PC-9 (cell line): ENCODE results near the gene CFAP77. TPM values are rescaled to one million over a fixed set of nuclear protein-coding genes. Genes with fewer than 3 reads are reported as not detected.

Experiments
- BruUV-seq: library from RNA; stranded (reverse); fragments of 400-500 nt; replicated peaks from 2 replicates; lab custom pipeline; 2021; lab: Mats Ljungman, UMichigan
- CTCF ChIA-PET: fragments of 300-600 bp; sonication (Branson Sonifier 250); formaldehyde crosslinking; loops from one replicate; lab custom pipeline; 2022; ENCODE audit warnings: antibody characterized with exemption; lab: Charles Lee
- POLR2A ChIA-PET: fragments of 300-600 bp; sonication (Branson Sonifier 250); formaldehyde crosslinking; loops from one replicate; lab custom pipeline; 2022; ENCODE audit warnings: antibody characterized with exemption; ENCODE audit not compliant: unreplicated experiment; lab: Charles Lee
- DNase-seq, 2 experiments: peaks; one replicate each; pipeline versions ENCODE4 v3.0.0 to v3.0.0-alpha.2; 2015 to 2022; ENCODE audit warnings: mixed read lengths in 1 of 2
- H2AFZ ChIP-seq: fragments of 200-600 bp; sonication (generic); 2 replicates; pipeline ENCODE4 v1.8.1; 2017; ENCODE audit warnings: antibody characterized with exemption
- H3F3A ChIP-seq: fragments of 200-600 bp; sonication (generic); 2 replicates; pipeline ENCODE4 v1.8.1; 2017; ENCODE audit warnings: antibody characterized with exemption, mild to moderate bottlenecking, low read depth; ENCODE audit not compliant: insufficient read depth
- H3K27ac ChIP-seq: fragments of 200-600 bp; sonication (generic); 2 replicates; pipeline ENCODE4 v1.6.1; 2016; ENCODE audit warnings: mixed run types
- H3K27me3 ChIP-seq: fragments of 200-600 bp; sonication (generic); 2 replicates; pipeline ENCODE4 v1.6.1; 2016; ENCODE audit warnings: low read depth, mixed run types; ENCODE audit not compliant: insufficient read depth
- H3K36me3 ChIP-seq: fragments of 200-600 bp; sonication (generic); 2 replicates; pipeline ENCODE4 v1.6.1; 2016; ENCODE audit warnings: low read depth, mixed run types
- H3K4me1 ChIP-seq: fragments of 200-600 bp; sonication (generic); replicated peaks from 2 replicates; pipeline ENCODE4 v1.6.1; 2016; ENCODE audit warnings: mixed run types; ENCODE audit not compliant: insufficient read depth
- H3K4me2 ChIP-seq: fragments of 200-600 bp; sonication (generic); 2 replicates; pipeline ENCODE4 v1.6.1; 2017; ENCODE audit warnings: mixed run types
- H3K4me3 ChIP-seq: fragments of 200-600 bp; sonication (generic); 2 replicates; pipeline ENCODE4 v1.6.1; 2016; ENCODE audit warnings: mixed run types
- H3K79me2 ChIP-seq: fragments of 200-600 bp; sonication (generic); 2 replicates; pipeline ENCODE4 v1.6.1; 2017; ENCODE audit warnings: low read depth, mixed run types
- H3K9me2 ChIP-seq: fragments of 200-600 bp; sonication (generic); 2 replicates; pipeline ENCODE4 v1.8.1; 2017; ENCODE audit warnings: mild to moderate bottlenecking; ENCODE audit not compliant: insufficient read depth
- H3K9me3 ChIP-seq: fragments of 200-600 bp; sonication (generic); 2 replicates; pipeline ENCODE4 v1.8.1; 2016; ENCODE audit warnings: low read depth; ENCODE audit not compliant: insufficient read depth
- H4K20me1 ChIP-seq: fragments of 200-600 bp; sonication (generic); 2 replicates; pipeline ENCODE4 v1.8.1; 2017; ENCODE audit not compliant: insufficient read depth
- EZH2 ChIP-seq: fragments of 200-600 bp; sonication (generic); IDR thresholded peaks from 2 replicates; pipeline ENCODE4 v1.8.0; 2017; ENCODE audit warnings: antibody characterized with exemption, low read depth
- intact Hi-C: fragments of 100-400 bp; cut with micrococcal nuclease; formaldehyde crosslinking; loops from one replicate; pipeline ENCODE4 v1.10.0; 2022; ENCODE audit not compliant: unreplicated experiment
- total RNA-seq: library from RNA; stranded (reverse); gene quantifications from 2 replicates; pipeline ENCODE4 v1.2.3, GENCODE V29; 2021
- TF ChIP-seq, protein P1 (sequence below): fragments of 200-600 bp; sonication (generic); conservative IDR thresholded peaks from 2 replicates; pipeline ENCODE4 v1.6.1; 2017; ENCODE audit warnings: mixed run types, antibody characterized with exemption, mild to moderate bottlenecking, moderate library complexity

CFAP77 gene
- total RNA-seq, 1 experiment from 2014 or later, result not detected

DNA sequence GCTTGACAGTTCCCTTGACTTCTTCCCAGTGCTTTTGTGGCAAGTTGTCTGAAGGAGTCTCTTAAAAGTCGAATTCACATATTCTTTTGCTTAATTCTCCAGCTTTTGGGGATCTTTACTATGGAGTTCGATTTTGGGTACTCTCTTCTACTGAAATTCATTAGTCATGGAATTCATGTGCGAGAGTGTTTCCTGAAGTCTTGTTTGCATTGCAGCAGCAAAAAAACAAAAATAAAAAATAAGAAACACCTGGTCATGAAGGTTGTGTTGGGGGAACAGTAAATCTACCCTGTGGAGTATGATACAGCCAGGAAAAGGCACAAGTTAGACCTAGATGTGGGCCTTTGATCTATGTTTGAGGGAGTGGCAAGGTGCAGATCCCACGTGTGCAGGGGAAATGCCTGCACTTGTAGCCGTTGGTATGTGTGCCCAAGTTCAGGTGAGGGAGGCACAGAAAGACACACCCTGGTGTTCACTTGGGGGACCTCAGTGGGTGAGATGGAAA lies 55.2 kb downstream of the CFAP77 start:
- no peaks in the 10 kb centered on the region for H4K20me1 ChIP-seq
- H3K36me3 ChIP-seq, result no peaks in the 10 kb centered on the region
- H3K9me2 ChIP-seq, result no peaks in the 10 kb centered on the region
- no peak overlapping the region for H3K4me3 ChIP-seq
- no peaks in the 10 kb centered on the region for H3K79me2 ChIP-seq
- CTCF ChIA-PET, result no interaction called here
- TF ChIP-seq, protein P1, sequence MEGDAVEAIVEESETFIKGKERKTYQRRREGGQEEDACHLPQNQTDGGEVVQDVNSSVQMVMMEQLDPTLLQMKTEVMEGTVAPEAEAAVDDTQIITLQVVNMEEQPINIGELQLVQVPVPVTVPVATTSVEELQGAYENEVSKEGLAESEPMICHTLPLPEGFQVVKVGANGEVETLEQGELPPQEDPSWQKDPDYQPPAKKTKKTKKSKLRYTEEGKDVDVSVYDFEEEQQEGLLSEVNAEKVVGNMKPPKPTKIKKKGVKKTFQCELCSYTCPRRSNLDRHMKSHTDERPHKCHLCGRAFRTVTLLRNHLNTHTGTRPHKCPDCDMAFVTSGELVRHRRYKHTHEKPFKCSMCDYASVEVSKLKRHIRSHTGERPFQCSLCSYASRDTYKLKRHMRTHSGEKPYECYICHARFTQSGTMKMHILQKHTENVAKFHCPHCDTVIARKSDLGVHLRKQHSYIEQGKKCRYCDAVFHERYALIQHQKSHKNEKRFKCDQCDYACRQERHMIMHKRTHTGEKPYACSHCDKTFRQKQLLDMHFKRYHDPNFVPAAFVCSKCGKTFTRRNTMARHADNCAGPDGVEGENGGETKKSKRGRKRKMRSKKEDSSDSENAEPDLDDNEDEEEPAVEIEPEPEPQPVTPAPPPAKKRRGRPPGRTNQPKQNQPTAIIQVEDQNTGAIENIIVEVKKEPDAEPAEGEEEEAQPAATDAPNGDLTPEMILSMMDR, result no peak
- no peak for TF ChIP-seq EZH2
- H3K4me1 ChIP-seq, result no peaks in the 10 kb centered on the region
- H3F3A ChIP-seq, result no peaks in the 10 kb centered on the region
- H3K4me2 ChIP-seq, result no peak overlapping the region
- H3K27ac ChIP-seq, result no peak overlapping the region
- H3K9me3 ChIP-seq, result no peaks in the 10 kb centered on the region
- H2AFZ ChIP-seq, result no peak overlapping the region
- peaks cover 99% of the 10 kb centered on the region for H3K27me3 ChIP-seq
- no peak for DNase-seq
- no TSS peak for BruUV-seq
- intact Hi-C loops, result no loop called here
- POLR2A ChIA-PET, result no interaction called here

DNA sequence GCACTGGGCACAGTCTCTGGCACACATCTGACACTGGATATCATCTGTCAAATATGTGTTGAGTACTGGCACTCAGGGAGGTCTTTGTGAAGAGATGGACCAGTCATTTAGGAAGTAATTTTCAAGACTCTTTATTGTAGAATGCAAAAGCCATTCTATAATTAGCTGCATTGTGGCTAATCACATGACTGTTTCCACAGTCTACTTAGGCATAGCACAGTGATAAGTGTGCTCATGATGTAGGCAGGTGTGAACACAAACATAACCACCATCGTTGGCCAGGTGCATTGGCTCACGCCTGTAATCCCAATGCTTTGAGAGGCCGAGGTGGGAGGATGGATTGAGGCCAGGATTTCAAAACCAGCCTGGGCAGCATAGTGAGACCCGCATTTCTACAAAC lies 62.2 kb downstream of the CFAP77 start:
- TF ChIP-seq, protein P1, result no peak
- TF ChIP-seq EZH2, result no peak
- intact Hi-C loops, result no loop called here
- peaks cover 100% of the 10 kb centered on the region for H3K27me3 ChIP-seq
- no peak overlapping the region for H3K27ac ChIP-seq
- no peak overlapping the region for H2AFZ ChIP-seq
- H3K4me1 ChIP-seq, result no peaks in the 10 kb centered on the region
- H3K4me2 ChIP-seq, result no peak overlapping the region
- H3F3A ChIP-seq, result no peaks in the 10 kb centered on the region
- no peaks in the 10 kb centered on the region for H3K9me3 ChIP-seq
- H4K20me1 ChIP-seq, result no peaks in the 10 kb centered on the region
- H3K4me3 ChIP-seq, result no peak overlapping the region
- no peaks in the 10 kb centered on the region for H3K9me2 ChIP-seq
- no peak for DNase-seq
- H3K79me2 ChIP-seq, result no peaks in the 10 kb centered on the region
- POLR2A ChIA-PET, result no interaction called here
- no peaks in the 10 kb centered on the region for H3K36me3 ChIP-seq
- no TSS peak for BruUV-seq
- CTCF ChIA-PET, result no interaction called here

DNA sequence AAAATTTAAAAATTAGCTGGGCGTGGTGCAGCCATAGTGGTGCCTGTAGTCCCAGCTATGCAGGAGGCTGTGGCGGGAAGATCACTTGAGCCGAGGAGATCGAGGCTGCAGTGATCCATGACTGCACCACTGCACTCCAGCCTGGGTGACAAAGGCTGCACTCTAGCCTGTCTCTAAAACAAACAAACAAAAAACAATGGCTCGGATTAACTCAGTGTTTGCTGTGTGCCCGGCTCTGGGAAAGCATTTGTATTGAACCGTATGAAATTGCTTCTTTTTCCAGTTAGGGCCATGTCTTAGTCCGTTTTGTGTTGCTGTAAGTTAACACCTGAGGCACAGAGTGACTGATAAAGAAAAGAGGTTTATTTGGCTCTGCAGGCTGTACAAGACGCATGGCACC lies 62.6 kb downstream of the CFAP77 start:
- no peaks in the 10 kb centered on the region for H3K36me3 ChIP-seq
- no TSS peak for BruUV-seq
- no peaks in the 10 kb centered on the region for H3K9me2 ChIP-seq
- H3K27me3 ChIP-seq, result peaks cover 100% of the 10 kb centered on the region
- no peak for DNase-seq
- no peak overlapping the region for H3K4me3 ChIP-seq
- H3K9me3 ChIP-seq, result no peaks in the 10 kb centered on the region
- no peaks in the 10 kb centered on the region for H3K4me1 ChIP-seq
- H3K27ac ChIP-seq, result no peak overlapping the region
- H3K4me2 ChIP-seq, result no peak overlapping the region
- TF ChIP-seq, protein P1, result no peak
- H3F3A ChIP-seq, result no peaks in the 10 kb centered on the region
- no peak overlapping the region for H2AFZ ChIP-seq
- intact Hi-C loops, result no loop called here
- ChIA-PET CTCF (no interaction called here), POLR2A (no interaction called here)
- H4K20me1 ChIP-seq, result no peaks in the 10 kb centered on the region
- H3K79me2 ChIP-seq, result no peaks in the 10 kb centered on the region
